GM18858 (cell line): ENCODE results near the gene AP2M1.
"Not testable (repeated sequence)": the region's sequence is repeated elsewhere in the genome, so short reads cannot be mapped to it uniquely, and the experiment has no call there.

Experiments
- ATAC-seq: cut with Tn5 transposase; IDR thresholded peaks from one replicate; pipeline ENCODE4 v1.9.1; 2021; ENCODE audit not compliant: unreplicated experiment

AP2M1 gene

DNA sequence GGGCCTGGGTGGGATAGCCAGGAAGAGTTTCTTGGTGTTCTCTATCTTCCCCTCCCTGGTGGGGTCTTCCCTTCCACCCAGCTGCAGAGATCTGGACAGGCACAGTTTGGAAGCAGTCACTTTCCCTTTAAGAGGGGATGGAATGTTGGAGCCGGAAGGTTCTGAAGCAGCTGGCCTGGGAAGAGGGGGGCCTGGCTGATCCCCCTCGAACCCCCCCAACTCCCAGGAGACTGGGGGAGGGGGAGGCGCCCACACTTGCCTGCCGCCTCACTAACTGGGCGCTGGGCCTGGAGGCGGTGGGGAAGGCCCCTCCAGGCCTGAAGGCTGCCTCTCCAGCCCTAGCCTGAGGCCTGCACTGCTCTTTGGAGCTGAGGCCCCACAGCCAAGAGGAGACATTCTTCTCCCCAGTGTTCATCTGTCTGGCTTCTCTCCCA, 18.1 kb upstream of the AP2M1 start:
- ATAC-seq: no peak

DNA sequence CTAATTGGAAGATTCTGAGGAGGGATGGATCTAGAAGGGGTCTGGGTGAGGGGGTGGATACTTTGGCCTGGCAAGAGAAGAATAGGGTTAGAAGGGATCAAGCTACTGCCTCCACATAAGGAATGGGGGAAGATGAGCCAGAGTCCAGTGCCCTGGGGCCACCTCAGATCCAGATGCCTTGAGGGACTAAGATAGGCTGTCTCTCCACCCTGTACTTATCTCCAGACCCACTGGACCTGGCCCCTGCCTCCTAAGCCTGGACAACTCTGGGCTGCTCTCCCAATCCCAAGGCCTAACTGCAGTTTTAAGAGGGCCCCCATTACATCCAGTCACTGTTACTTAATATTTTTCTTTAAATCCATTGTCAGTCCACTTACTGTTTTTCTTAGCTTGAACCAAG, 17.4 kb upstream of the AP2M1 start:
- ATAC-seq: no peak

DNA sequence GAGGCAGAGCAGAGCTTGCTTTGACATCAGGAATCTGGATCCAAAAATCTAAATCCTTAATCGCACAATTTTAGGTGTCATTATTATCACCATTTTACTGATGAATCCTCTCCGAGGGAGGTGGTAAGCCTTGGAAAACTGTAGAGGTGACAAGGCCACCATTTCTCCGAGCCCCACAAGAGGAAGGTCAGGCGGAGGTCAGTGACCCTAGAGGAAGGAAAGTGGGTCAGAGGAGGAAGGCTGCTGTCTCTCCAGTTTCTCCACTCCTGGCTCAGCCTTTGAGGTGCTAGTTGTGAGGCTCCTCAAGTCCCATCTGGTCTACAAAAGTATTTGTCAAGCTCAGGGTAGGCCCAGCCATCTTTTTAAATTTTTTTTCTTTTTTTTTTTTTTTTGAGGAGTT, 16.3 kb upstream of the AP2M1 start:
- no peak for ATAC-seq

GRCh38 chr3:184160456-184160855, 14.2 kb upstream of the AP2M1 start:
- no peak for ATAC-seq

DNA sequence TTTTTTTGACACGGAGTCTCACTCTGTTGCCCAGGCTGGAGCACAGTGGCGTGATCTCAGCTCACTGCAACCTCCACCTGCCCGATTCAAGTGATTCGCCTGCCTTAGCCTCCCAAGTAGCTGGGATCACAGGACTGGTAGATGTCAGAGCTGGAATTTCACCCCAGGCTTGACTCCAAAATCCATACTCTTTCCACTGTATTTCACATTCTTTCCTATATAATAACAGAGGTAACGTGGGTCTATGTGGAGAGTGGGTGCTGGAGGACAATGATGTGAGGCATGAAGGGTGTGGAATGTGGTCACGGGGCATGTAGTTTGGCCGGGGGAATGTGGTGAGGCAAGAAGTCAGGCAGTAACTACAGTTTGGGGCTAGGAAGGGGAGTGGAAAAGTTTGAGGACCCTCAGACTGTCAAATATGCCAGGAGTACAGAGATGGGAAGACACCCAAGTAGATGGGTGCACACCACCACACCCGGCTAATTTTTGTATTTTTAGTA, 12.0 kb upstream of the AP2M1 start:
- ATAC-seq: not testable (repeated sequence)

DNA sequence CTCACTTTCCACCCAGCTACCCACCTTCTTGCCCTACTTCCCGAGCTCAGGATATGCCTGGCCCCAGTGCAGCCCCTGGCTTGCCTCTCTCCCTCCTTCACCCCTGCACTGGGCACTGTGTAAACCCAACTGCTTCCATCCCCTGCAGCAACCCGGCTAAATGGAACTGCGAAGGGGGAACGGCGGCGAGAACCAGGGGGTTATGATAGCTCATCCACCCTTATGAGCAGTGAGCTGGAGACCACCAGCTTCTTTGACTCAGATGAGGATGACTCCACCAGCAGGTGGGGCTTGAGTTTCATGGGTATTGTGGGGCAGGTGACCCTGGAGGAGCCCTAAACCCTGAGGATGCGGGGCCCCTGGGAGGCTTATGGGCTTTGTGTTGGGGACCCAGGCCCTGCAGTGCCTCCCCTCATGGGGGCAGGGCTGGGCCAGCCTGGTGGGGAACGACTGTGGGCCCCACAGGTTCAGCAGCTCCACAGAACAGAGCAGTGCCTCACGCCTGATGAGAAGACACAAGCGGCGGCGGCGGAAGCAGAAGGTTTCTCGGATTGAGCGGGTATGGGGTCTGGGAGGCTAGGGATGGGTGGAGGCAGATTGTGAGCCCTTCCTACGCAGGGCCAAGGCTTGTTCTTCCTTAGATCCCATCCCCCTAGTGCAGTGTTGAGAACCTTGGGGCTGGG, 9.9 kb upstream of the AP2M1 start:
- no peak for ATAC-seq

DNA sequence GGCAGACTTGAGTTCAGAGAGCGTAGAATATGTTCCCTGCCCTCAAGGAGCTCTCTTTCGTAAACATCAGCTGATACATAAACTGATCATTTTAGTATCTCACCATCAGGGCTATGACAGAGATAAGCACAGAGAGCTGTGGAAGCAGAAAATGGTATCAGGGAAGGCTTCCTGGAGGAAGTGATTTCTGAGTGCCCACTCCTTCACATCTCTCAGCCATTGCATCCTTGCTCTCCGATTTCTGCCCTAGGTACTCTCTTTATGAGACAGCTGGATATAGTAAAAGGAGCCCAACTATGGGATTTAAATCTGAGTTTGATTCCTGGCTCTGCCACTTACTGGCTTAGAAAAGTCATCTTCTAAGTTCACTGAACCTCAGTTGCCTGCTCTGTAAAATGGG, 9.1 kb upstream of the AP2M1 start:
- ATAC-seq: no peak

- ATAC-seq: no peak
Observed at GRCh38 chr3:184166671-184167070, 8.0 kb upstream of the AP2M1 start.

DNA sequence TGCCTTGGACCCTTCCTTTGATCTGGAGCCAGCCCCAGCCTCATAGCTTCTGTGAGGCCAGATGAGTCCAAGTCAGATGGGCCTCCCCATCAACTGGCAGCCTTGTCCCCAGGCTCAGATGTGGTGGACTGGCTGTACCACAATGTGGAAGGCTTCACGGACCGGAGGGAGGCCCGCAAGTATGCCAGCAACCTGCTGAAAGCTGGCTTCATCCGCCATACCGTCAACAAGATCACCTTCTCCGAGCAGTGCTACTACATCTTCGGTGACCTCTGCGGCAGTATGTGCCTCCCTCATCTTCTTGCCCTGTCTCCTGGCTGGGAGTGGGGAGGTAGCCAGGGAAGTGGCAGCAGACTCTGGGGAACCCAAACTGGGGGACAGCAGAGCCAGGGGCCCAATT, 6.9 kb upstream of the AP2M1 start:
- no peak for ATAC-seq

DNA sequence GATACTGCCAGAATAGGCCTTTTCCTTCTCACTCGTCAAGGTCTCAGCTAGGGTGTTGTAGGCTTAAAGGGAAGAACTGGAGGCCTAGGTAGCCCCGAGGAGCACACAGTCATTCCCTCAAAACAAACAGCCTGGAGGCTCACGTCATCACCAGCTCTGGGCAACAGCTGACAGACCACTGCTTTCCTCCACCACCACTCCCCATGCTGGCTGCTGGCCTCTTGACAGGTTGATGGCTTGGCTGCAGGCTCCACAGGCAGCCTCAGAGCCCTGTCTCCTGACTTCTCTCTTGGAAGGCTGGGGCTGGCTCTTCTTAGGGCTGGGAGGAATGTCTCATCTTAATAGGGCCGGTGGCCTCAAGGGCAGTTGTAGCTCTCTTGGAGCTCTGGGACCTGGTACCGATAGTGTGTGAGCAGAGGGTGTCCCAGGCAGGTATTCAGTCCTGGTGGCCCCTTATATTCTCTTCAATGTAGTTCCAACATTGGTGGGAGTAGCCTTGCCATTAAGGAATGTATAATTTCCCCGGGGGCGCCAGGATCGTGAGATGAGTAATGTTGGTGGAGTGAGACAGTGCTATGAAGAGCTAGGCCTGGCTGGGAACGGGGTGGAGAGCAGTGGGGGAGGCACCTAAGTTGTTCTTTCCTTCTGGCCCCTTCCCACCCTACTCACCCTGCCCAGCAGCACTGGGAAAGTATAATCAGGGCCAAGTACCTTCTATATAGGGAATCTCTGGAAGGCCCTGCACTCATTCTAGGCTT, 6.1 kb upstream of the AP2M1 start:
- ATAC-seq: no peak

DNA sequence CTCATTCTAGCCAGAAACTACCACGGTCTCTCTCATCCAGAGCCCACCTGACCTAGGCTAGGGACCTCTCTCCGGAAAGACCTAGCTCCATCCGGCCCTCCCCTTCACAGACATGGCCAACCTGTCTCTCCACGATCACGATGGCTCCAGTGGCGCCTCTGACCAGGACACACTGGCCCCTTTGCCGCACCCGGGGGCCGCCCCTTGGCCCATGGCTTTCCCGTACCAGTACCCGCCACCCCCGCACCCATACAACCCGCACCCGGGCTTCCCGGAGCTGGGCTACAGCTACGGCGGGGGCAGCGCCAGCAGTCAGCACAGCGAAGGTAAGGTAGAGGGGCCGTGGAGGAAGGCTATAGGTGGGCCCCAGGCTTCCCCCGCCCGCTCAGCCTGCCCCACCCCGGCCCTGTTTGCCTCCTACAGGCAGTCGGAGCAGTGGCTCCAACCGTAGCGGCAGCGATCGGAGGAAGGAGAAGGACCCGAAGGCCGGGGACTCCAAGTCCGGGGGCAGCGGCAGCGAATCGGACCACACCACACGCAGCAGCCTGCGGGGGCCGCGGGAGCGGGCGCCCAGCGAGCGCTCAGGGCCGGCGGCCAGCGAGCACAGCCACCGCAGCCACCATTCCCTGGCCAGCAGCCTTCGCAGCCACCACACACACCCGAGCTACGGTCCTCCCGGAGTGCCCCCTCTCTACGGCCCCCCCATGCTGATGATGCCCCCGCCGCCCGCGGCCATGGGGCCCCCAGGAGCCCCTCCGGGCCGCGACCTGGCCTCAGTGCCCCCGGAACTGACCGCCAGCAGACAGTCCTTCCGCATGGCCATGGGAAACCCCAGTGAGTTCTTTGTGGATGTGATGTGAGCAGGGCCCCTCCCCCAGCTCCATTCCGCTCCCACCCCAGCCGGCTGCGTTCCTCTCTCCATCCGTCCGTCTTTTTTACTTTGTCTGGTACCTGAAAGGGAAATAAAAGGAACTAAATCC, 4.5 kb upstream of the AP2M1 start:
- no peak for ATAC-seq

DNA sequence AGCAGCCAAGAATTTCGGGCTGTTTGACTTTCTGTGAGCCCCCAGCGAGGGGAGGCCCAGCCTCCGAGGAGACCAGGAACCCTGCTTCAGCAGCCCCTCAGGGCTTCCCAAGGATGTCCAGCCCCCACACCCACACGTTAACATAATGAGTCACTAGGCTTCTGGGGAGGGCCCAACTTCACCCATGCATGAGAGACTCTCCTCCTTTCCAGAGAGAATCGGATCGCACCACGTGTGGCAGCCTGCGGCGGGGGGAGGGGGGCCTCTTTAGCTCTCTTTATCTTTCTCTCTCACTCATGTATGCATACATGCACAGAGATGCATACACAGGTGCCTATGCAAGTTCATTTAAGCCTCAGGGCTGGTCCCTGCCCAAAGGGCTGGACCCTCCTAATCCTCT, 3.1 kb upstream of the AP2M1 start:
- ATAC-seq: no peak

- ATAC-seq: no peak
Observed at GRCh38 chr3:184172681-184173373, 1.8 kb upstream of the AP2M1 start.

DNA sequence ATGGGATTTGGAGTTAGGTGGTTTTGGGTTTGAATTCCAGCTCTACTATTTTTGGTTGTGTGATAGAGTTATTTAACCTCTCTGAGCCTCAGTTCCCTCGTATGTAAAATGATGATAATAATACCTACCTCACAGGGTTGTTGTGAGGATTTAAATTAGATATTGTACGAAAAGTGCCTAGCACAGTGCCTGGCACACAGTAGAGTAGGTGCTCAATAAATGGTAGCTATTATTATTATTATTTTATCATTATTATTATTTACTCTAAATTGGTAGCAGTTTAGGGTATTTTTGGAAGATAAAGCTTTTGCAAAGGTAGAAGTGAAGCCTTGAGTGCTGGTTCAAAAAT, 1.3 kb upstream of the AP2M1 start:
- no peak for ATAC-seq

- ATAC-seq: peak; percentile 0
Observed at GRCh38 chr3:184174284-184174645, 390 bp upstream of the AP2M1 start.

DNA sequence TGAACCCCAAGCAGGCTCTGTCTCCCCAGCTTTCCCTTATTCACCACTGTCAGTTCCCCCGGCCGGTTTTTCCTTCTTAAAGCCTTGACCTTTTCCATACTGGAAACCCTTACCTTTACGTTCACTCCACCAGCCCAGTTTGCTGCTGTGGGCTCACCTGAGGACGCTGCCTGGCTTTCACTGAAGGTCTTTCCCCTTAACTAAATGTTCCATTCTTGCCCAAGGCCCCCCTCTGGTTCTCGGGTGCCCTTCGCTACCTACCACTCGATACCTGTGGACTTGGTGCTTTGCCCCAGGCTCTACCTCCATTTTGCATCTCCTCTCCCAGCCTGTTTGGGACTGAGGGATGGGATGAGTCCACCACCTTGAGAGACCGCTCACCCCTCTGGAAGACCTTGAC, 851 bp downstream of the AP2M1 start:
- ATAC-seq: no peak

GRCh38 chr3:184175981-184176376, 1.3 kb downstream of the AP2M1 start:
- ATAC-seq: no peak

- ATAC-seq: no peak
Observed at GRCh38 chr3:184176377-184177330, 2.0 kb downstream of the AP2M1 start.

DNA sequence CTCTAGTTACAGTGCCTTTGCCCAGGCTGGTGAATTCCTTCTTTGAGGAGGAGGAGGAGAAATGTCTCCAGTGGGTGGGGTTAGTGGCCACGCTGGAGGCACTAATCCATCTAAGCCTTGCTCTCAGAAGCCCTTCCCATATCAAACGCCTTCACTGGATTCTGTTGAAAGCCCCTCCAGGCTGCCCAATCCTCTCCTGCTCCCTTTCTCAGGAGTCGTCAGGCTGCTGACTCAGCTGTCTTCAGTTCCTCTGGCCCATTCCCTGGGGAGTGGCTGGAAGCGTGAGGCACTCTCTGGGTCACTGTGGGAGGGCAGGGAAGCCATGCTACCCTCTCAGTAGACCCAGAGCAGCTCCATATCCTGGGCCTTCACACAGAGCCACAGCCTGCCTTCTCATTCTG, 2.7 kb downstream of the AP2M1 start:
- ATAC-seq: no peak

DNA sequence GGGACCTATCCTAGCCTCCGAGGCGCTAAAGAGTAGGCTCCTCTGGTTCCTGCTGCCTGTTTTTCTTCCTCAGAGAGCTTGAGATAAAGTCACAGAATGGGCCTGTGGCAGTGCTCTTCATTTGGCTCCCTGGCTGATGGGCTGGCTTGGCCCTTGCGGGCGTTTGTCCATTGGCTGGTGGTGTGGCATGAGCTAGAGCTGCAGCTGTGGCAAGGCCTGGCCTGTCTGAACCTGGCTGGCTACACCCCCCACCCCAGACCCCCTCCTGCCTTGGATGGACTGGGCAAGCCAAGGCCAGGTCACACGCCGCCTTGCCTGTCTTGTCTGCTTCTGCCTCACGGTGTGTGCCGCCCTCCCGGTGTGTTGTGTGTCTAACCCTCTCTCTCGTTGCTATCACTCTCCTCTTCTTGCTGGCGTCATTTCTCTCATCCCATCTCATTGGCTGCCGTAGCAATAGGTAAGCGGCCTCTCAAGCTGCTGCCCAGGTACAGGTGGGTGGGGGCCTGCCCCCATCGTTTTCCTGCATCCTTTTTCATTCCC, 3.2 kb downstream of the AP2M1 start:
- no peak for ATAC-seq
